GM13977 (cell line): ENCODE data around the gene FRS3.
"Not testable (repeated sequence)": the region's sequence is repeated elsewhere in the genome, so short reads cannot be mapped to it uniquely, and the experiment has no call there.

Experiments
- DNase-seq: peaks from one replicate; pipeline ENCODE4 v3.0.0; 2012; ENCODE audit warnings: low spot score
- CTCF ChIP-seq: IDR thresholded peaks from 2 replicates; pipeline ENCODE4 v1.5.1; 2012; ENCODE audit warnings: mild to moderate bottlenecking, control low read depth; ENCODE audit not compliant: insufficient read depth; ENCODE audit errors: extremely low read depth, missing control alignments
- in situ Hi-C: fragments of 300-500 bp; cut with MboI; formaldehyde crosslinking; loops from one replicate; pipeline ENCODE4 v1.12.0; 2022; ENCODE audit warnings: low sequenced_read_pairs, low pct_unique_long_range_greater_than_20kb, mixed read lengths, inconsistent platforms; ENCODE audit not compliant: unreplicated experiment

The FRS3 gene

GRCh38 chr6:41769376-41769775 is 10.3 kb downstream of the FRS3 start:
- no peak for DNase-seq
- in situ Hi-C loops = no loop called here
- no peak for TF ChIP-seq CTCF

GRCh38 chr6:41768545-41769308 is 11.0 kb downstream of the FRS3 start:
- no peak for DNase-seq
- in situ Hi-C loops = no loop called here
- TF ChIP-seq CTCF = no peak

GRCh38 chr6:41767112-41767833 is 12.4 kb downstream of the FRS3 start:
- no peak for TF ChIP-seq CTCF
- in situ Hi-C loops = no loop called here
- no peak for DNase-seq

- DNase-seq, in situ Hi-C loops: not testable (repeated sequence)
These were observed 13.5 kb downstream of the FRS3 start for GRCh38 chr6:41766043-41766664.

GRCh38 chr6:41763470-41763869 is 16.2 kb downstream of the FRS3 start:
- DNase-seq = no peak
- no peak for TF ChIP-seq CTCF
- in situ Hi-C loops = no loop called here

GRCh38 chr6:41759905-41760579 is 19.7 kb downstream of the FRS3 start:
- in situ Hi-C loops = no loop called here
- no peak for TF ChIP-seq CTCF

More at GRCh38 chr6:41759905-41760579, 19.7 kb downstream of the FRS3 start:
- DNase-seq = no peak
